ENCODE data around the gene HRCT1.

DNA sequence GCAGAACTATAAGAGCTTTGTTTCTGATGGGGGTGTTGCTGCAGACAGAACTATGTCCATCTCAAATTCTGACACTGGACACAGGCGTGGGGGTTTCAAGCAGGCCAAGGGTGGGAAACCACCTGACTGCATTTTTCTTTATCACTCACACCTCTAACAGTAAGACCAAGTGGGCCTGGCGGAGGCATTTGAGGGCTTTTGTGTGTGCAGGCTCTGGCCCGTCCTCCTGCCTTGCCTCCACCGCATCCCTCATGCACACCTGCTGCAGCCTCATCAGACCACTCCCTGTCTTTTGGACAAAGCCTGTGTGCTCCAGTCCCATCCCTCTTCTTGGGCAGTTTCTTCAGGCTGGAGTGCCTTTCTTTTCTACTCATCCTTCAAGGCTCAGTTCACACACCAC, 43.7 kb upstream of the HRCT1 start:
- TF ChIP-seq, protein P1, sequence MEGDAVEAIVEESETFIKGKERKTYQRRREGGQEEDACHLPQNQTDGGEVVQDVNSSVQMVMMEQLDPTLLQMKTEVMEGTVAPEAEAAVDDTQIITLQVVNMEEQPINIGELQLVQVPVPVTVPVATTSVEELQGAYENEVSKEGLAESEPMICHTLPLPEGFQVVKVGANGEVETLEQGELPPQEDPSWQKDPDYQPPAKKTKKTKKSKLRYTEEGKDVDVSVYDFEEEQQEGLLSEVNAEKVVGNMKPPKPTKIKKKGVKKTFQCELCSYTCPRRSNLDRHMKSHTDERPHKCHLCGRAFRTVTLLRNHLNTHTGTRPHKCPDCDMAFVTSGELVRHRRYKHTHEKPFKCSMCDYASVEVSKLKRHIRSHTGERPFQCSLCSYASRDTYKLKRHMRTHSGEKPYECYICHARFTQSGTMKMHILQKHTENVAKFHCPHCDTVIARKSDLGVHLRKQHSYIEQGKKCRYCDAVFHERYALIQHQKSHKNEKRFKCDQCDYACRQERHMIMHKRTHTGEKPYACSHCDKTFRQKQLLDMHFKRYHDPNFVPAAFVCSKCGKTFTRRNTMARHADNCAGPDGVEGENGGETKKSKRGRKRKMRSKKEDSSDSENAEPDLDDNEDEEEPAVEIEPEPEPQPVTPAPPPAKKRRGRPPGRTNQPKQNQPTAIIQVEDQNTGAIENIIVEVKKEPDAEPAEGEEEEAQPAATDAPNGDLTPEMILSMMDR (conservative IDR thresholded peaks at IDR 0.05), result no peak
- TF ChIP-seq EZH2 (IDR thresholded peaks at IDR 0.05; ENCODE audit: low read depth), result no peak

Data from PC-9 (cell line).